Erythroblast (primary cell): Measurements from ENCODE around the gene DALRD3.

ENCODE experiments used
- GATA1 ChIP-seq: IDR thresholded peaks from 2 replicates; pipeline ENCODE4 v1.6.1; 2011; ENCODE audit warnings: low read depth, mild to moderate bottlenecking, control low read depth, low read length, moderate library complexity
- POLR2A ChIP-seq: IDR thresholded peaks from 2 replicates; pipeline ENCODE4 v1.6.1; 2011; ENCODE audit warnings: mild to moderate bottlenecking, low read length

GRCh38 chr3:48982686-48983085 is 35.7 kb downstream of the DALRD3 start:
- no peak for TF ChIP-seq POLR2A
- no peak for TF ChIP-seq GATA1
